HG03575 (cell line): Measurements from ENCODE around the gene MEF2C.

Experiments
- ATAC-seq: cut with Tn5 transposase; IDR thresholded peaks from one replicate; pipeline ENCODE4 v1.9.1; 2021; ENCODE audit not compliant: unreplicated experiment, insufficient number of reproducible peaks, low FRiP score; ENCODE audit errors: extremely low read depth

Gene MEF2C

GRCh38 chr5:88688156-88688983 lies 194.6 kb downstream of the MEF2C start:
- no peak for ATAC-seq

- no peak for ATAC-seq
These were observed 195.5 kb downstream of the MEF2C start for GRCh38 chr5:88687373-88687911.

- no peak for ATAC-seq
These were observed 196.3 kb downstream of the MEF2C start for GRCh38 chr5:88686726-88687125.

GRCh38 chr5:88685591-88686541 lies 197.1 kb downstream of the MEF2C start:
- ATAC-seq, result no peak

- ATAC-seq, result no peak
These were observed 199.4 kb downstream of the MEF2C start for GRCh38 chr5:88683506-88684135.

- no peak for ATAC-seq
These were observed 200.1 kb downstream of the MEF2C start for GRCh38 chr5:88682881-88683361.

- ATAC-seq, result no peak
These were observed 200.9 kb downstream of the MEF2C start for GRCh38 chr5:88682131-88682530.

GRCh38 chr5:88681211-88681803 lies 201.7 kb downstream of the MEF2C start:
- no peak for ATAC-seq

GRCh38 chr5:88680253-88681132 lies 202.5 kb downstream of the MEF2C start:
- no peak for ATAC-seq

- ATAC-seq, result no peak
These were observed 203.3 kb downstream of the MEF2C start for GRCh38 chr5:88679638-88680037.

GRCh38 chr5:88678770-88679381 lies 204.1 kb downstream of the MEF2C start:
- no peak for ATAC-seq

- no peak for ATAC-seq
These were observed 204.8 kb downstream of the MEF2C start for GRCh38 chr5:88677943-88678769.

GRCh38 chr5:88677376-88677895 lies 205.5 kb downstream of the MEF2C start:
- ATAC-seq, result no peak

GRCh38 chr5:88676637-88677375 lies 206.2 kb downstream of the MEF2C start:
- no peak for ATAC-seq

- no peak for ATAC-seq
These were observed 207.0 kb downstream of the MEF2C start for GRCh38 chr5:88675708-88676636.
